Measurements from ENCODE around the gene DNAJA1. TPM values are rescaled to one million over a fixed set of nuclear protein-coding genes. Genes with fewer than 3 reads are reported as not detected.

Gene DNAJA1
- total and polyA plus RNA-seq, 7 experiments from 2014 or later, result 66.8 to 204 (median 116) TPM

DNA sequence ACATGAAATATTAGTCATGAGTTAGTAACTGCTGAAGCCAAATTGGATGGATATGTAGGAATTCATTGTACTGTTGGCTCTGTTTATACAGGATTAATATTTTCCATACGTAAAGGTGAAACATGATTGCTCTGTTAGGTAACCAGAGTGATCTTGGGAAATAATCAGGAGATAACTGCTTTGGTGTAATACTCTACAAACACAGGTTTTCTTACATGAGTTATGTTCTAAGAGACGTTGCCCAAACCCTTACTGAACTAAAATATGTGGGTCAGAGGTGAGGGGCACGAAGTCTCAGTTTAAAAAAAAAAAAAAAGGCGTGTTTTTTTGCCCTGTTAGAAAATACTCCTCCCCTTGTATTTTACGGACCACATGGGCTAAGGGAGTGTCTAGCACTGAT is 7.8 kb downstream of the DNAJA1 start:
- H3K9me3 ChIP-seq (ENCODE audit: control insufficient read depth in 2 of 3, low read length in 3 of 3), result no peaks in the 10 kb centered on the region
- no peak for ATAC-seq
- CTCF ChIA-PET, result no interaction called here
- no peaks in the 10 kb centered on the region for H3K27me3 ChIP-seq (ENCODE audit: control insufficient read depth in 2 of 2, insufficient read depth in 2 of 2, low read length in 2 of 2)
- H3K4me1 Mint-ChIP-seq, result peaks cover 32 to 66% (median 53%) of the 10 kb centered on the region in 7 donors
- POLR2A ChIA-PET, result interaction anchor here (1.2 kb wide), 1 partner anchor 43 kb away, joined by 3 read pairs; no protein-coding TSS in a partner anchor
- H3K36me3 ChIP-seq (ENCODE audit: control insufficient read depth in 2 of 3, insufficient read depth in 3 of 3, low read length in 3 of 3), result peaks cover 17 to 83% (median 42%) of the 10 kb centered on the region in 3 experiments
- H3K27ac Mint-ChIP-seq, result peak overlapping the region in 3 of 9 donors; percentile 14 to 42 (median 17)
- peaks cover 16 to 17% of the 10 kb centered on the region in 2 donors for H3K4me1 ChIP-seq (ENCODE audit: control insufficient read depth in 2 of 2, insufficient read depth in 2 of 2, low read length in 2 of 2)
- H3K27me3 Mint-ChIP-seq, result no peaks in the 10 kb centered on the region
- intact Hi-C loops (cut with micrococcal nuclease), result loop anchor here in 1 of 2 donors (1.0 kb wide), 1 partner anchor 7 kb away; no protein-coding TSS in a partner anchor
- H3K36me3 Mint-ChIP-seq, result peaks cover 9 to 47% (median 46%) of the 10 kb centered on the region in 5 donors
- no peak overlapping the region for H3K4me3 ChIP-seq (ENCODE audit: low read length)
- no peak overlapping the region for H3K4me3 Mint-ChIP-seq
- H3K9me3 Mint-ChIP-seq, result peaks cover 0 to 1% (median 0%) of the 10 kb centered on the region in 11 donors
- DNase-seq, result no peak
- H3K27ac ChIP-seq (ENCODE audit: low read depth, low read length), result no peak overlapping the region

DNA sequence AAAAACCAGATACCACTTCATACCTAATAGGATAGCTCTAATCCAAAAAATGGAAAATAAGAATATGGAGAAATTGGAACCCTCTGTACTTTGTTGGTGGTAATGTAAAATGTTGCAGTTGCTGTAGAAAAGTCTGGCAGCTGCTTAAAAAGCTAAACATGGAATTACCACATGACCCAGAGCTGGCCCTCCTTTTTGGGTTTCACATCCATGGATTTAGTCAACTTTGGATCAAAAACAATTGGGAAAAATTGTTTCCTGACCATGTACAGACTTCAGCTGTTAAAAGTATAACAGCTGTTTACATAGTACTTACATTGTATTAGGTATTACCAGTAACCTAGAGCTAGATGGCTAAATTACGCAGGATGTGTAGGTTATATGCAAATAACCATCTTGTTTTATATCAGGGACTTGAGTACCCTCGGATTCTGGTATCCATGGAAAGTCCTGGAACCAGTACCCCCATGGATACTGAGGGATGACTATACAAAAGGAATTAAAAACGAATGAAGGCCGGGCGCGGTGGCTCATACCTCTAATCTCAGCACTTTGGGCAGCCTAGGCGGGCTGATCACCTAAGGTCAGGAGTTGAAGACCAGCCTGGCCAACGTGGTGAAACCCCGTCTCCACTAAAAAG is 15.8 kb downstream of the DNAJA1 start:
- Mint-ChIP-seq H3K27me3 (no peaks in the 10 kb centered on the region), H3K36me3 (peaks cover under 1 to 26% (median 15%) of the 10 kb centered on the region in 5 donors)

DNA sequence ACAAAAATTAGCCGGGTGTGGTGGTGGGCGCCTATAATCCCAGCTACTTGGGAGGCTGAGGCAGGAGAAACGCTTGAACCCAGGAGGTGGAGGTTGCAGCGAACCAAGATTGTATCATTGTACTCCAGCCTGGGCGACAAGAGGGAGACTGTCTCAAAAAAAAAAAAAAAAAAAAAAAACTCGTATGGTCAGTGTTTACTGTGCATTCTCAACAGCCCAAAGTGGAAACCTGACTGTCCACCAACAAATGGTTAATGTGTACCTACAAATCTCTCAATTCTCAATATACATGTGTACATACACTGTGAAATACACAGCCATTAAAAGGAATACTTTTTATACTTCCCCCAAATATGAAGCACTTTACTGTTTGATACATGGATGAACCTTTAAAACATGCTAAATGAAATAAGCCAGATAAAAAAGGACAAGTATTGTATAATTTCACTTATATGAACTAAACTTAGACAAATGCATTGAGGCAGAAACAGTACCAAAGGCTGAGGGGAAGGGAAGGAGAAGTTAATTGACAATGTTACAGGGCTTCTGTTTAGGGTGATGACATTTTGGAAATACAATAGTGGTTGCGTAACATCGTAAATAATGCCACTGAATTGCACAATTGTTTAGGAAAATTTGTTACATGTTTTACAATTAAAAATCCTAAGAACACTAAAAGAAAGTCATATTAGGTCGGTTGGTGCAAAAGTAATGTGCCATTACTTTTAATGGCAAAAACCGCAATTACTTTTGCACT is 16.5 kb downstream of the DNAJA1 start:
- Mint-ChIP-seq H3K9me3 (no peaks in the 10 kb centered on the region), H3K36me3 (peaks cover 5 to 24% (median 10%) of the 10 kb centered on the region in 5 donors), H3K27me3 (no peaks in the 10 kb centered on the region), H3K4me1 (peaks cover 12 to 30% (median 20%) of the 10 kb centered on the region in 7 donors), H3K27ac (peak overlapping the region in 3 of 9 donors; percentile 1 to 43 (median 4)), H3K4me3 (no peak overlapping the region)
- POLR2A ChIA-PET, result interaction anchor here (0.7 to 2.9 kb wide), 3 partner anchors 13 to 19 kb away, joined by 3 to 8 read pairs (median 4); partner anchors contain the start of gene DNAJA1
- intact Hi-C loops (cut with micrococcal nuclease), result loop anchor here (2.0 kb wide), 2 partner anchors 13 kb away; no protein-coding TSS in a partner anchor
- H3K9me3 ChIP-seq (ENCODE audit: control insufficient read depth in 2 of 3, low read length in 3 of 3), result no peaks in the 10 kb centered on the region
- DNase-seq (no peak), ATAC-seq (peak; percentile 8)
- no peaks in the 10 kb centered on the region for H3K27me3 ChIP-seq (ENCODE audit: control insufficient read depth in 2 of 2, insufficient read depth in 2 of 2, low read length in 2 of 2)
- no peak overlapping the region for H3K27ac ChIP-seq (ENCODE audit: low read depth, low read length)
- H3K36me3 ChIP-seq (ENCODE audit: control insufficient read depth in 2 of 3, insufficient read depth in 3 of 3, low read length in 3 of 3), result peaks cover 3 to 36% (median 13%) of the 10 kb centered on the region in 3 experiments
- no peak overlapping the region for H3K4me3 ChIP-seq (ENCODE audit: low read length)
- CTCF ChIA-PET, result no interaction called here
- H3K4me1 ChIP-seq (ENCODE audit: control insufficient read depth in 2 of 2, insufficient read depth in 2 of 2, low read length in 2 of 2), result peaks cover 0 to 6% of the 10 kb centered on the region in 2 donors

More for the DNA sequence above, 15.8 kb downstream of the DNAJA1 start:
- intact Hi-C loops (cut with micrococcal nuclease), result loop anchor here (1.0 to 2.0 kb wide), 2 partner anchors 9 to 14 kb away; no protein-coding TSS in a partner anchor
- H3K27ac Mint-ChIP-seq, result peak overlapping the region in 2 of 9 donors; percentile 43 to 46
- ATAC-seq, result peak; percentile 6
- H3K27me3 ChIP-seq (ENCODE audit: control insufficient read depth in 2 of 2, insufficient read depth in 2 of 2, low read length in 2 of 2), result no peaks in the 10 kb centered on the region
- peaks cover 14 to 33% (median 20%) of the 10 kb centered on the region in 7 donors for H3K4me1 Mint-ChIP-seq
- H3K4me3 Mint-ChIP-seq, result no peak overlapping the region
- POLR2A ChIA-PET, result interaction anchor here (0.7 to 2.9 kb wide), 3 partner anchors 12 to 20 kb away, joined by 3 to 8 read pairs (median 5); no protein-coding TSS in a partner anchor
- no peak for DNase-seq
- no peak overlapping the region for H3K4me3 ChIP-seq (ENCODE audit: low read length)
- H3K36me3 ChIP-seq (ENCODE audit: control insufficient read depth in 2 of 3, insufficient read depth in 3 of 3, low read length in 3 of 3), result peaks cover 4 to 37% (median 20%) of the 10 kb centered on the region in 3 experiments
- no peak overlapping the region for H3K27ac ChIP-seq (ENCODE audit: low read depth, low read length)
- no peaks in the 10 kb centered on the region for H3K9me3 Mint-ChIP-seq
- H3K4me1 ChIP-seq (ENCODE audit: control insufficient read depth in 2 of 2, insufficient read depth in 2 of 2, low read length in 2 of 2), result peaks cover 0 to 6% of the 10 kb centered on the region in 2 donors
- H3K9me3 ChIP-seq (ENCODE audit: control insufficient read depth in 2 of 3, low read length in 3 of 3), result no peaks in the 10 kb centered on the region
- CTCF ChIA-PET, result no interaction called here

DNA sequence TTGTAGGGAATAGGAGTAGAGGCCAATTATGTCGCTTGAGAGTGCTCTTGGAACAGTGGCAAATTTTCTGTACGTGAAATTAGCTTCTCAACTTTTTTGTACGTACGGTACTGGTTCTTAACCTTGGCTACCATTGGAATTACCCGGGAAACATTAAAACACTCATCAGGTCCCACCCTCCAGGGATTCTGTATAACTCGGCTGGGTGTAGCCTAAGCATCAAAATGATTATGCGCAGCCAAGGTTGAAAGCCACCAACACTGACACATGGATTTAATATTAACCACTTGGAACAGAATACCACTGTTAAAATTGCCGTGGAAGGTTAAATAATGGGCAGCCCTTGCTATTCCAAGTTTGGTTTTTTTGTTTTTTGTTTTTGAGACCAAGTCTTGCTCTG is 17.4 kb downstream of the DNAJA1 start:
- no peak for DNase-seq
- POLR2A ChIA-PET, result interaction anchor here (0.7 to 1.0 kb wide), 3 partner anchors 15 to 20 kb away, joined by 3 to 4 read pairs (median 4); partner anchors contain the start of gene DNAJA1
- H3K4me1 ChIP-seq (ENCODE audit: control insufficient read depth in 2 of 2, insufficient read depth in 2 of 2, low read length in 2 of 2), result peaks cover 0 to 6% of the 10 kb centered on the region in 2 donors
- no peaks in the 10 kb centered on the region for H3K27me3 Mint-ChIP-seq
- H3K9me3 Mint-ChIP-seq, result no peaks in the 10 kb centered on the region
- H3K4me3 ChIP-seq (ENCODE audit: low read length), result no peak overlapping the region
- no peak for ATAC-seq
- H3K36me3 ChIP-seq (ENCODE audit: control insufficient read depth in 2 of 3, insufficient read depth in 3 of 3, low read length in 3 of 3), result peaks cover 0 to 37% (median 9%) of the 10 kb centered on the region in 3 experiments
- no peaks in the 10 kb centered on the region for H3K9me3 ChIP-seq (ENCODE audit: control insufficient read depth in 2 of 3, low read length in 3 of 3)
- CTCF ChIA-PET, result interaction anchor here (0.9 kb wide), 1 partner anchor 184 kb away, joined by 3 read pairs; no protein-coding TSS in a partner anchor
- peak overlapping the region in 1 of 9 donors; percentile 79 for H3K27ac Mint-ChIP-seq
- peaks cover 8 to 28% (median 19%) of the 10 kb centered on the region in 7 donors for H3K4me1 Mint-ChIP-seq
- H3K27ac ChIP-seq (ENCODE audit: low read depth, low read length), result no peak overlapping the region
- no peak overlapping the region for H3K4me3 Mint-ChIP-seq
- no peaks in the 10 kb centered on the region for H3K27me3 ChIP-seq (ENCODE audit: control insufficient read depth in 2 of 2, insufficient read depth in 2 of 2, low read length in 2 of 2)
- intact Hi-C loops (cut with micrococcal nuclease), result loop anchor here (2.0 kb wide), 1 partner anchor 14 kb away; no protein-coding TSS in a partner anchor
- peaks cover 9 to 25% (median 13%) of the 10 kb centered on the region in 5 donors for H3K36me3 Mint-ChIP-seq

DNA sequence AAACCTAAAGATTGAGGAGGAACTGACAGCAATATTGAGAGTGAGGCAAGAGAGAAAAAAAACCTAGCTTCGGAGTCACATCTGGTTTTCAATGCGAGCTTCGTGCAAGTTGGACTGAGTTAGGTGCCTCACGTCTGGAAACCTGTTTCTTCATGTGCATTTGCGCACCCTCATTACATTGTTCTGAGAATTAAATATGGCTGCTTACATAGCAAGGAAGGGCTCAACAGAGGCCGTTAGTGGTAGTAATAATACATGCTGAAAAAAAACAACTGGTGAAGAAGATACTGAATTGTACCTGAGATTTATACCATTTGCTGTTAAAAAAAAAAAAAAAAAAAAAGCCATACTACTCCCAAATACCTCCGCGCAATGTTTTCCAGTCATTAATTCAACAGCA is 18.6 kb downstream of the DNAJA1 start:
- H3K4me3 ChIP-seq (ENCODE audit: low read length), result peak overlapping the region; percentile 56
- H3K27me3 ChIP-seq (ENCODE audit: control insufficient read depth in 2 of 2, insufficient read depth in 2 of 2, low read length in 2 of 2), result no peaks in the 10 kb centered on the region
- H3K9me3 ChIP-seq (ENCODE audit: control insufficient read depth in 2 of 3, low read length in 3 of 3), result no peaks in the 10 kb centered on the region
- peaks cover 6 to 25% (median 11%) of the 10 kb centered on the region in 5 donors for H3K36me3 Mint-ChIP-seq
- peak overlapping the region; percentile 68 for H3K27ac ChIP-seq (ENCODE audit: low read depth, low read length)
- POLR2A ChIA-PET, result interaction anchor here (0.9 kb wide), 1 partner anchor 20 kb away, joined by 6 read pairs; no protein-coding TSS in a partner anchor
- intact Hi-C loops (cut with micrococcal nuclease), result loop anchor here (1.0 to 2.0 kb wide), 3 partner anchors 8 to 33 kb away; partner anchors contain the start of gene SMU1 (in 1 of the 2)
- DNase-seq (no peak), ATAC-seq (no peak)
- peaks cover 8 to 24% (median 19%) of the 10 kb centered on the region in 7 donors for H3K4me1 Mint-ChIP-seq
- peaks cover 0 to 6% of the 10 kb centered on the region in 2 donors for H3K4me1 ChIP-seq (ENCODE audit: control insufficient read depth in 2 of 2, insufficient read depth in 2 of 2, low read length in 2 of 2)
- peaks cover 0 to 26% (median 2%) of the 10 kb centered on the region in 3 experiments for H3K36me3 ChIP-seq (ENCODE audit: control insufficient read depth in 2 of 3, insufficient read depth in 3 of 3, low read length in 3 of 3)
- no peaks in the 10 kb centered on the region for H3K9me3 Mint-ChIP-seq
- CTCF ChIA-PET, result no interaction called here
- H3K4me3 Mint-ChIP-seq, result peak overlapping the region; percentile 69 to 91 (median 82)
- H3K27me3 Mint-ChIP-seq, result no peaks in the 10 kb centered on the region
- peak overlapping the region; percentile 59 to 87 (median 77) for H3K27ac Mint-ChIP-seq

DNA sequence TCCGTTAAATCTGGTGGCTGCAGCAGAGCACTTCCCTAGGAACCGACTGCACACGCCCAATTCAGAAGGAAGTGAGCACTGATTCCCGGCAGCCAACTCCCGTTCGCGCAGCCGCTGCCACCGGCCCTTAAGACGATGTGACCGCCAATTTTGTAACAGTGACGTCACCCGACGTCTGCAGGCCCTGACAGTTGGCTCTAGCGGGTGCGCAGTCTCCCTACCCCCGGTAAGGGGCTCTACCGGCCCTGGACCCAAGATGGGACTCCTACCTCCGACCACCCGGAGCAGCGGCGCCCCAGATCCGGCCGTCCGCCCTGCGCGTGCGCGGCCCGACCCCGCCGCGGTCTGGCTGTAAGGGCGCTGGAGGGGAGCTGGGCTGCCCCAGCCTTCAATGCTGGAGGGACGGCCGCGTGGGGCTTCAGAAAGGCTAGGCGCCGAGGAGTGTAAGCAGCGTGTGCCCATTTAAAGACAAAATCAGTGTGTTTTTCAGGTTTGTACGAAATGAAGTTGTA is 19.1 kb downstream of the DNAJA1 start:
- no peaks in the 10 kb centered on the region for H3K27me3 Mint-ChIP-seq
- peak overlapping the region; percentile 56 for H3K4me3 ChIP-seq (ENCODE audit: low read length)
- H3K4me1 Mint-ChIP-seq, result peaks cover 8 to 24% (median 19%) of the 10 kb centered on the region in 7 donors
- H3K36me3 ChIP-seq (ENCODE audit: control insufficient read depth in 2 of 3, insufficient read depth in 3 of 3, low read length in 3 of 3), result peaks cover 0 to 21% (median 0%) of the 10 kb centered on the region in 3 experiments
- peak overlapping the region; percentile 69 to 91 (median 82) for H3K4me3 Mint-ChIP-seq
- peak; percentile 80 for ATAC-seq
- H3K4me1 ChIP-seq (ENCODE audit: control insufficient read depth in 2 of 2, insufficient read depth in 2 of 2, low read length in 2 of 2), result peaks cover 0 to 6% of the 10 kb centered on the region in 2 donors
- H3K27ac ChIP-seq (ENCODE audit: low read depth, low read length), result peak overlapping the region; percentile 68
- peaks cover 9 to 25% (median 11%) of the 10 kb centered on the region in 5 donors for H3K36me3 Mint-ChIP-seq
- no peaks in the 10 kb centered on the region for H3K27me3 ChIP-seq (ENCODE audit: control insufficient read depth in 2 of 2, insufficient read depth in 2 of 2, low read length in 2 of 2)
- DNase-seq, result peak; percentile 43 to 74 (median 50)
- ChIA-PET POLR2A (interaction anchor here (0.9 kb wide), 1 partner anchor 20 kb away, joined by 6 read pairs; no protein-coding TSS in a partner anchor), CTCF (no interaction called here)
- no peaks in the 10 kb centered on the region for H3K9me3 Mint-ChIP-seq
- intact Hi-C loops (cut with micrococcal nuclease), result loop anchor here in 1 of 2 donors (1.0 kb wide), 2 partner anchors 9 to 32 kb away; partner anchors contain the start of gene SMU1
- peak overlapping the region; percentile 59 to 92 (median 79) for H3K27ac Mint-ChIP-seq
- H3K9me3 ChIP-seq (ENCODE audit: control insufficient read depth in 2 of 3, low read length in 3 of 3), result no peaks in the 10 kb centered on the region

All from naive thymus-derived CD4-positive, alpha-beta T cell (primary cell).